Tibial nerve (tissue), 4 donors: Measurements from ENCODE around the gene LTBR. TPM values are rescaled to one million over a fixed set of nuclear protein-coding genes. Genes with fewer than 3 reads are reported as not detected.

Experiments
- DNase-seq, 2 donors: peaks; one replicate each; pipeline ENCODE4 v3.0.0-alpha.2; 2019; ENCODE audit warnings: low spot score in 2 of 2
- H3K27ac ChIP-seq, 4 donors: fragments of 200-600 bp; sonication (generic) in 3 of 4; one replicate each; pipeline ENCODE4 v1.5.1; 2017 to 2019; ENCODE audit warnings: mild to moderate bottlenecking in 1 of 4
- H3K27me3 ChIP-seq, 2 donors: fragments of 200-600 bp; sonication (generic) in 1 of 2; one replicate each; pipeline versions ENCODE4 v1.5.1 to v1.6.0; 2017 to 2019
- H3K36me3 ChIP-seq, 3 donors: fragments of 200-600 bp; sonication (generic); one replicate each; pipeline ENCODE4 v1.5.1; 2018 to 2019
- H3K4me1 ChIP-seq, 4 donors: fragments of 200-600 bp; sonication (generic) in 3 of 4; one replicate each; pipeline ENCODE4 v1.5.1; 2017 to 2019
- H3K4me3 ChIP-seq, 4 donors: fragments of 200-600 bp; sonication (generic) in 3 of 4; one replicate each; pipeline ENCODE4 v1.5.1; 2017 to 2019; ENCODE audit warnings: mild to moderate bottlenecking in 1 of 4, moderate library complexity in 1 of 4
- H3K9me3 ChIP-seq, 4 donors: fragments of 200-600 bp; sonication (generic) in 3 of 4; one replicate each; pipeline ENCODE4 v1.5.1; 2017 to 2019
- EP300 ChIP-seq, 2 donors: sonication (generic); formaldehyde crosslinking; IDR thresholded peaks; one replicate each; pipeline ENCODE4 v1.6.1; 2017; ENCODE audit warnings: antibody characterized with exemption in 2 of 2, mild to moderate bottlenecking in 1 of 2
- POLR2A ChIP-seq, 2 donors: fragments of 450-650 bp; IDR thresholded peaks; one replicate each; pipeline ENCODE4 v1.6.1; 2017; ENCODE audit warnings: antibody characterized with exemption in 2 of 2, mild to moderate bottlenecking in 2 of 2, moderate library complexity in 2 of 2
- WGBS, 2 donors: methylation state at CpG; one replicate each; pipeline ENCODE4 v1.1.5; 2018; 5-methylcytosine and 5-hydroxymethylcytosine counted together
- total RNA-seq, 4 donors: library from RNA; depleted of rRNA; stranded (reverse); fragments of >200 nt; gene quantifications; one replicate each; pipeline ENCODE4 v1.1.0, GENCODE V29; 2016
- TF ChIP-seq, protein P1 (sequence below), 5 experiments: fragments of 200-600 bp in 3 of 5; fragments of 450-650 bp in 2 of 5; sonication (generic) in 3 of 5; IDR thresholded peaks; one replicate each; pipeline ENCODE4 v1.5.1; 2016 to 2019; ENCODE audit warnings: antibody characterized with exemption in 5 of 5, mild to moderate bottlenecking in 3 of 5, moderate library complexity in 2 of 5

Gene LTBR
- total RNA-seq, 4 donors from 2014 or later, result 119 to 234 (median 151) TPM

DNA sequence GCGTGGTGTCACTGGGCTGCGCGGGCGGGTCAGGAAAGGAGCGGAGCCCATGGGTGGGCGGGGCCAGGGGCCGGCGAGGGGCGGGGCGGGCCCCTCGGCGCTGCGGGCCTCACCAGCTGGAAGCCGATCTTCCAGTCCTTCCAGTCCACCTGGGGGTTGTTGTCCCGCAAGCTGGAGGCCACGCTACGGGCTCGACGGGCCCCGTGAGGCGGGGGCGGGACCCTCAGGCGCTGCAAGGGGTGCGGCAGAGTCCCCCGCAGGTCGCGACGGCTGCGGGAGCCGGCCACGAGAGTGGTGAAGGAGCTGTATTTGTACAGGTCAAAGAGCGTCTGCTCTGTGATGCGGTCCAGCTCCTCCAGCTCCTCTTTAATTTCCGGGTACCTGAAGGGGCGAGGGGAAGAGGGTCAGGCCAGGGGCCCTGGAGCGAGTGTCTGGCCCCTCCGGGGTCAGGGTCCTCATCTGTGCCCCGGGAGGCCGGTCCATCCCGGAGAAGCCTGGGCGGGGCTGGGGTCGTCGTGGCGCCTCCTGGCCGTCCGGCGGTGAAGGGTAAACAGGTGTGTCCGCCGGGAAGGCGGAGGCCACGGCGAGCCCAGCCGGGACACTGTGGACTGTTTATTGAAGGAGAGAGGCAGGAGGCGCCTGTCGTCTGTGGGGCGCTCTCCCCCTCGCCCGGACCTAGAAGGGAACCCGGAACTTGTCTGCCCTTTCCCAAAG lies 20.5 kb upstream of the LTBR start:
- peak in 1 of 2 donors; percentile 65 for DNase-seq
- no peaks in the 10 kb centered on the region for H3K27me3 ChIP-seq
- TF ChIP-seq EP300 (IDR thresholded peaks at IDR 0.05), result peak in 1 of 2 donors; percentile 68
- TF ChIP-seq, protein P1, sequence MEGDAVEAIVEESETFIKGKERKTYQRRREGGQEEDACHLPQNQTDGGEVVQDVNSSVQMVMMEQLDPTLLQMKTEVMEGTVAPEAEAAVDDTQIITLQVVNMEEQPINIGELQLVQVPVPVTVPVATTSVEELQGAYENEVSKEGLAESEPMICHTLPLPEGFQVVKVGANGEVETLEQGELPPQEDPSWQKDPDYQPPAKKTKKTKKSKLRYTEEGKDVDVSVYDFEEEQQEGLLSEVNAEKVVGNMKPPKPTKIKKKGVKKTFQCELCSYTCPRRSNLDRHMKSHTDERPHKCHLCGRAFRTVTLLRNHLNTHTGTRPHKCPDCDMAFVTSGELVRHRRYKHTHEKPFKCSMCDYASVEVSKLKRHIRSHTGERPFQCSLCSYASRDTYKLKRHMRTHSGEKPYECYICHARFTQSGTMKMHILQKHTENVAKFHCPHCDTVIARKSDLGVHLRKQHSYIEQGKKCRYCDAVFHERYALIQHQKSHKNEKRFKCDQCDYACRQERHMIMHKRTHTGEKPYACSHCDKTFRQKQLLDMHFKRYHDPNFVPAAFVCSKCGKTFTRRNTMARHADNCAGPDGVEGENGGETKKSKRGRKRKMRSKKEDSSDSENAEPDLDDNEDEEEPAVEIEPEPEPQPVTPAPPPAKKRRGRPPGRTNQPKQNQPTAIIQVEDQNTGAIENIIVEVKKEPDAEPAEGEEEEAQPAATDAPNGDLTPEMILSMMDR (IDR thresholded peaks at IDR 0.05), result peak in 1 of 5 experiments; percentile 20
- TF ChIP-seq POLR2A (IDR thresholded peaks at IDR 0.05), result peak; percentile 38 to 61
- H3K4me1 ChIP-seq, result peaks cover 0 to 45% (median 8%) of the 10 kb centered on the region in 4 donors
- peak overlapping the region; percentile 72 to 95 (median 90) for H3K27ac ChIP-seq
- H3K9me3 ChIP-seq, result no peaks in the 10 kb centered on the region
- peak overlapping the region; percentile 44 to 72 (median 58) for H3K4me3 ChIP-seq
- WGBS, 2 donors, result 3 to 8% methylated on average over 39 to 55 of the region's 59 CpGs
- H3K36me3 ChIP-seq, result no peaks in the 10 kb centered on the region

- 25 to 30% methylated on average over 13 to 15 of the region's 15 CpGs for WGBS, 2 donors
- H3K4me3 ChIP-seq, result peak overlapping the region; percentile 44 to 72 (median 58)
- H3K4me1 ChIP-seq, result peaks cover 0 to 46% (median 8%) of the 10 kb centered on the region in 4 donors
- H3K27me3 ChIP-seq, result no peaks in the 10 kb centered on the region
- H3K27ac ChIP-seq, result peak overlapping the region; percentile 72 to 95 (median 90)
- H3K9me3 ChIP-seq, result no peaks in the 10 kb centered on the region
- no peaks in the 10 kb centered on the region for H3K36me3 ChIP-seq
- TF ChIP-seq, protein P1 (IDR thresholded peaks at IDR 0.05), result no peak
- TF ChIP-seq EP300 (IDR thresholded peaks at IDR 0.05) (peak in 1 of 2 donors; percentile 46), POLR2A (IDR thresholded peaks at IDR 0.05) (no peak)
- DNase-seq, result peak; percentile 50 to 51
Observed at GRCh38 chr12:6364044-6364374, 20.0 kb upstream of the LTBR start.

DNA sequence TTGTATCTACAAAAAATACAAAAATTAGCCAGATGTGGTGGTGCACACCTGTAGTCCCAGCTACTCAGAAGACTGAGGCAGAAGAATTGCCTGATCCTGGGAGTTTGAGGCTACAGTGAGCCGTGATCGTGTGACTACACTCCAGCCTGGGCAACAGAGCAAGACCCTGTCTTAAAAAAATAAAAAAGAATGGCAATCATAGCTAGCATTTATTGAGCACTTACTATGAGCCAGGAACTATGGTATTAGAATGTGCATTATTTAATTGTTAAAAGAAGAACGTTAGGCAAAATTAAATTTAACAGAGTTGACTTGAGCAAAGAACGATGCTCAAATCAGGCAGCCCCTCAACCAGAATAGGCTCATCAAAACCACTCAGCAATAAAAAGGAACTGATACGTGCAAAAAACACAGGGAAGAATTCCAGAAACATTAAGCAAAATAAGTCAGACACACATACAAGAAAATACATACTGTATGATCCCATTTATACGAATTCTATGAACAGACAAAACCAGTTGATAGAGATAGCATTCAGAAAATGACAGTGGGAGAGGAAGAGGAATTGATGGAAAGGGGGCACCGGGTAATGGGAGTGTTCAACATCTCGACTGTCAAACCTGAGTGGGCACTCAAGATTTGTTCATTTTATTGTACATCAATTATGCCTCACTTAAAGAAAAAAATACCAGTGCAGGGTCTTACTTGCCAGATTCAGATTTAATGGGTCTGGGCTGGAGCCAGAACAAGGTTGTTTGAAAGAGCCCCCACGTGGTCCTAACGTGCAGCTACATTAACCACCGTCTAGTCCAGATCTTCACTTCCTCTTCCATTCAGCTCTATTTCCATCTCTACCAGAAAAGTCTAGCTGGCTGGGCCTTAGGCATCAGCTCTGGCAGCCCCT lies 16.6 kb upstream of the LTBR start:
- Histone ChIP-seq H3K27me3 (no peaks in the 10 kb centered on the region), H3K4me1 (peaks cover 0 to 56% (median 10%) of the 10 kb centered on the region in 4 donors), H3K4me3 (no peak overlapping the region), H3K9me3 (no peaks in the 10 kb centered on the region), H3K27ac (peak overlapping the region in 2 of 4 donors; percentile 51 to 67), H3K36me3 (no peaks in the 10 kb centered on the region)
- WGBS, 2 donors, result 54 to 55% methylated on average over 11 of the region's 11 CpGs
- no peak for DNase-seq
- no peak for TF ChIP-seq EP300 (IDR thresholded peaks at IDR 0.05)
- TF ChIP-seq, protein P1 (IDR thresholded peaks at IDR 0.05), result peak in 2 of 5 experiments; percentile 13 to 22

DNA sequence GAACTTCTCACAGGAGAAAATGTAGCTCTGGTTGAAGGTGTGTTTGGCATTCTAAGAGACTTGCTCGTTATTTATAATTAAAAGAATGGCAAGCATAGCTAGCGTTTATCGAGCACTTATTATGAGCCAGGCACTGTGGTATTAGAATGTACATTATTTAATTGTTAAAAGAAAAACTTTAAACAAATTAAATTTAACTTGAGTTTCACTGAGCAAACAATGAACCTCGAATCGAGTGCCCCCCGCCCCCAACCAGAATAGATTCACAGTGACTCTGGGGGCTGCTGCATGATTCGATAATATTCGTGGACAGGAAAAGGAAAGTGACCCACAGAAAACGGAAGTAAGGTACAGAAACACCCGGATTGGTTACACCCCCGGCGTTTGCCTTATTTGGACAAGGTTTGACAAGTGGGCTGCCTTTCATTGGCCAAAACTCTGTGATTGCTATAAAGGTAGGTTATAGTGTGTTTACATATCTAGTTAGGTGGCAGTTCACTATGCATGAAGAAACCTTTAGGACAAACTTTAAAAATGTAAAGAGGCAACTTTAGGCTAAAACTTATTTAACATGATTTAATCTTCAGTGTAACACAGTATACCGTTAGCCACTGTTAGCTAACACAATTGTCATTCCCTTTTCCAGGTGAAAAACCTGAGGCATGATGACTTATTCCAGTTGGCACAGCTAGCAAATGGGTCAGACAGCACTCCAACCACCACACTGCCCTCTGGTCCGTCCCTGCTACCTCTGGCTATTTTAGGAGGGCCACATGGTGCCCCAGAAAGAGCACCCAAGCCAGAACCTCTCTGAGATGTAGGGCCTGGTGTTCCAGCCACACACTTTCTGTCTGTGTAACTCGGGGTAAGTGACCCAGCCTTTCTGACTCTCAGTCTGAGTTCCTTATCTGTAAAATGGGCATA lies 15.7 kb upstream of the LTBR start:
- Histone ChIP-seq H3K27ac (peak overlapping the region in 3 of 4 donors; percentile 9 to 67 (median 51)), H3K9me3 (no peaks in the 10 kb centered on the region), H3K4me1 (peaks cover 0 to 56% (median 18%) of the 10 kb centered on the region in 4 donors), H3K36me3 (no peaks in the 10 kb centered on the region), H3K4me3 (no peak overlapping the region), H3K27me3 (no peaks in the 10 kb centered on the region)
- 68% methylated on average over 15 of the region's 15 CpGs for WGBS, 2 donors
- DNase-seq, result no peak
- TF ChIP-seq POLR2A (IDR thresholded peaks at IDR 0.05) (no peak), EP300 (IDR thresholded peaks at IDR 0.05) (no peak)
- TF ChIP-seq, protein P1 (IDR thresholded peaks at IDR 0.05), result no peak
